A673 (cell line): ENCODE data around the gene SND1. TPM values are rescaled to one million over a fixed set of nuclear protein-coding genes. Genes with fewer than 3 reads are reported as not detected.

Experiments used
- BruUV-seq: library from RNA; stranded (reverse); fragments of 400-500 nt; replicated peaks from 2 replicates; lab custom pipeline; 2021; lab: Mats Ljungman, UMichigan
- CTCF ChIA-PET: fragments of 300-600 bp; sonication (Branson Sonifier 250); formaldehyde crosslinking; loops from one replicate; lab custom pipeline; 2022; ENCODE audit warnings: antibody characterized with exemption; lab: Charles Lee
- POLR2A ChIA-PET: fragments of 300-600 bp; sonication (Branson Sonifier 250); formaldehyde crosslinking; loops from one replicate; lab custom pipeline; 2022; ENCODE audit warnings: antibody characterized with exemption; ENCODE audit not compliant: low non-redundant PET; lab: Charles Lee
- DNase-seq: peaks from one replicate; pipeline ENCODE4 v3.0.0-alpha.2; 2015; ENCODE audit warnings: low spot score
- H3K27ac ChIP-seq: fragments of 200-600 bp; sonication (generic); 2 replicates; pipeline ENCODE4 v1.5.1; 2016; ENCODE audit warnings: mixed run types, low read depth, mild to moderate bottlenecking, mixed read lengths, antibody characterized with exemption, low read length; ENCODE audit not compliant: poor library complexity, severe bottlenecking
- H3K27me3 ChIP-seq: fragments of 200-600 bp; sonication (generic); replicated peaks from 2 replicates; pipeline ENCODE4 v1.6.1; 2017; ENCODE audit warnings: mixed run types, low read depth, mild to moderate bottlenecking, mixed read lengths, antibody characterized with exemption, low read length; ENCODE audit not compliant: insufficient read depth, poor library complexity
- H3K36me3 ChIP-seq: fragments of 200-600 bp; sonication (generic); 2 replicates; pipeline ENCODE4 v1.6.1; 2016; ENCODE audit warnings: mixed run types, mild to moderate bottlenecking, mixed read lengths, antibody characterized with exemption, low read length; ENCODE audit not compliant: insufficient read depth, poor library complexity, severe bottlenecking
- H3K4me1 ChIP-seq: fragments of 200-600 bp; sonication (generic); 2 replicates; pipeline ENCODE4 v1.6.1; 2017; ENCODE audit warnings: mixed run types, mild to moderate bottlenecking, mixed read lengths, antibody characterized with exemption, low read length; ENCODE audit not compliant: insufficient read depth, poor library complexity, severe bottlenecking
- H3K4me3 ChIP-seq: fragments of 200-600 bp; sonication (generic); 2 replicates; pipeline ENCODE4 v1.5.1; 2016; ENCODE audit warnings: low read depth, mixed run types, mild to moderate bottlenecking, mixed read lengths, low read length; ENCODE audit not compliant: poor library complexity, severe bottlenecking
- H3K9me3 ChIP-seq: fragments of 200-600 bp; sonication (generic); 2 replicates; pipeline ENCODE4 v1.6.1; 2016; ENCODE audit warnings: mixed run types, low read depth, mild to moderate bottlenecking, mixed read lengths, antibody characterized with exemption, low read length; ENCODE audit not compliant: poor library complexity, severe bottlenecking
- EZH2 ChIP-seq: fragments of 200-600 bp; sonication (generic); IDR thresholded peaks from 2 replicates; pipeline ENCODE4 v1.6.1; 2017; ENCODE audit warnings: borderline replicate concordance, low read depth, mild to moderate bottlenecking, mixed read lengths, antibody characterized with exemption, low read length; ENCODE audit not compliant: poor library complexity, severe bottlenecking
- intact Hi-C: fragments of 100-400 bp; cut with micrococcal nuclease; formaldehyde crosslinking; loops from one replicate; pipeline ENCODE4 v1.10.0; 2022; ENCODE audit not compliant: unreplicated experiment
- microRNA-seq: library from miRNA; unstranded; fragments of <30 nt; microRNA quantifications from one replicate; pipeline ENCODE4 v1.2.0, GENCODE V29; 2021
- total RNA-seq: library from RNA; stranded (reverse); gene quantifications from 2 replicates; pipeline ENCODE4 v1.2.3, GENCODE V29; 2021
- TF ChIP-seq, protein P1 (sequence below): fragments of 300-800, 200-600 bp; sonication (generic); conservative IDR thresholded peaks from 2 replicates; pipeline ENCODE4 v1.5.1; 2017; ENCODE audit warnings: low read depth, mild to moderate bottlenecking, antibody characterized with exemption, low read length, moderate library complexity, mixed read lengths

Gene SND1
- total RNA-seq, 1 experiment from 2014 or later, result 177 TPM

DNA sequence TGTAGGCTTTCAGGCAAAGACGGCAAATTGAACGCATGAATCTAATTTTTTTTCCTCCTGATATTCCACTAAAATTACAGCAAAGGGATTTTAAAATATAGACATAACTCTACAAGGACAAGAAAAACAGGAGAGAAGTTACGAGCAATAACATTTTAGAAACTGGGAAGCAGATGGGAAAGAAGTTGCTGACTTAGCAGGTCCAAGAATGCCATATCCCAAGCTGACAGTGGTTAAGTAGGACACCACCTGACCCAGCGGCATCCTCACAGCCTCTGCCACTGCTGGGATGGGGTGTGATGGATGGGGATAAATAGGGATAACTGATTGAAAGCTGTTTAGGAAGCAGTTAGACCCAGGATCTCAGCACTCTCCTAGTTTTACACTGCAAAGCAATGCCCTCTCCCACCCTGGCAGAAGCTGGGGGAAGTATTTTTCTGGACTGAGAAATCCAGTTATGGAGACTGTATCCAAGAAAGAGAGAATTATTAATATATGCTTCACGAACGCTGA, 489.7 kb downstream of the SND1 start:
- H3K4me1 ChIP-seq, result no peaks in the 10 kb centered on the region
- POLR2A ChIA-PET, result interaction anchor here (0.7 kb wide), 1 partner anchor 82 kb away, joined by 3 read pairs; no protein-coding TSS in a partner anchor
- no peak for DNase-seq

More for the DNA sequence above, 489.7 kb downstream of the SND1 start:
- no peak overlapping the region for H3K4me3 ChIP-seq
- TF ChIP-seq EZH2, result no peak
- TF ChIP-seq, protein P1, sequence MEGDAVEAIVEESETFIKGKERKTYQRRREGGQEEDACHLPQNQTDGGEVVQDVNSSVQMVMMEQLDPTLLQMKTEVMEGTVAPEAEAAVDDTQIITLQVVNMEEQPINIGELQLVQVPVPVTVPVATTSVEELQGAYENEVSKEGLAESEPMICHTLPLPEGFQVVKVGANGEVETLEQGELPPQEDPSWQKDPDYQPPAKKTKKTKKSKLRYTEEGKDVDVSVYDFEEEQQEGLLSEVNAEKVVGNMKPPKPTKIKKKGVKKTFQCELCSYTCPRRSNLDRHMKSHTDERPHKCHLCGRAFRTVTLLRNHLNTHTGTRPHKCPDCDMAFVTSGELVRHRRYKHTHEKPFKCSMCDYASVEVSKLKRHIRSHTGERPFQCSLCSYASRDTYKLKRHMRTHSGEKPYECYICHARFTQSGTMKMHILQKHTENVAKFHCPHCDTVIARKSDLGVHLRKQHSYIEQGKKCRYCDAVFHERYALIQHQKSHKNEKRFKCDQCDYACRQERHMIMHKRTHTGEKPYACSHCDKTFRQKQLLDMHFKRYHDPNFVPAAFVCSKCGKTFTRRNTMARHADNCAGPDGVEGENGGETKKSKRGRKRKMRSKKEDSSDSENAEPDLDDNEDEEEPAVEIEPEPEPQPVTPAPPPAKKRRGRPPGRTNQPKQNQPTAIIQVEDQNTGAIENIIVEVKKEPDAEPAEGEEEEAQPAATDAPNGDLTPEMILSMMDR, result no peak
- BruUV-seq, result no TSS peak
- no peaks in the 10 kb centered on the region for H3K36me3 ChIP-seq
- CTCF ChIA-PET, result no interaction called here
- intact Hi-C loops, result no loop called here
- H3K9me3 ChIP-seq, result no peaks in the 10 kb centered on the region
- peaks cover 45% of the 10 kb centered on the region for H3K27me3 ChIP-seq
- no peak overlapping the region for H3K27ac ChIP-seq

Small RNA genes lying within 50 kb of the gene (microRNA-seq; reads per million reads assigned to microRNA genes)
- not detected for gene MIR593

Other genes starting within 250 kb of the SND1 start
- 15.2 and 15.5 TPM in 2 replicates for gene GCC1, start 66.6 kb upstream of the SND1 start, total RNA-seq
- 83.5 and 96.9 TPM in 2 replicates for gene ARF5, start 63.8 kb upstream of the SND1 start, total RNA-seq
- 0.52 and 0.83 TPM in 2 replicates for gene FSCN3, start 58.5 kb upstream of the SND1 start, total RNA-seq
- not detected in 2 replicates for gene PAX4, start 34.1 kb upstream of the SND1 start, total RNA-seq